GM12865 (cell line): ENCODE data around the gene ASTN2.

ENCODE experiments used
- DNase-seq: peaks from one replicate; pipeline ENCODE4 v3.0.0; 2010; ENCODE audit warnings: low read depth
- H3K4me3 ChIP-seq: 2 replicates; pipeline ENCODE4 v1.5.1; 2011; ENCODE audit warnings: mild to moderate bottlenecking, low read depth, low read length, control low read depth
- CTCF ChIP-seq: IDR thresholded peaks from 2 replicates; pipeline ENCODE4 v1.5.1; 2011; ENCODE audit warnings: low read length, control low read depth, low read depth, inconsistent platforms; ENCODE audit not compliant: insufficient read depth; ENCODE audit errors: missing control alignments

The ASTN2 gene

GRCh38 chr9:116987721-116988485 is 427.0 kb downstream of the ASTN2 start:
- H3K4me3 ChIP-seq: no peak overlapping the region
- no peak for DNase-seq
- no peak for TF ChIP-seq CTCF

DNA sequence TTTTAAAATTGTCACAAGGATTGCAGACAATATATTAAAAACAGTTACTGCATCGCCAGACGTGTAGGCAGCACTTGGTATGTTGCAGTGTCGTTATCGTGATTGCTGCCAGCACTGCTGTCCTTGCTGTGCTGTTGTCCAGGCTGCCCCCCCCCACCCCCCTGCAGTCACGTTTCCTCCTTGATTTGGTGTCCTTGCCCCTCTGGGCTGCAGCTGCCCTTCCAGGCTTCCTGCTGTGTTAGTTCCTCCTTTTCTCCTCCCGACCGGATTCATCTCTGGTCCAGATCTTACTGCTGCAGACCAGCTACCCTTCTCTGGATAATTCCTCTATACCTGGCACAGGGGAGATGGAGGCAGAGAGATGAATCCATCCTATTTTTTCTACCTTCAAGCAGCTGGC is 428.8 kb downstream of the ASTN2 start:
- no peak for DNase-seq
- H3K4me3 ChIP-seq: no peak overlapping the region
- TF ChIP-seq CTCF: no peak

DNA sequence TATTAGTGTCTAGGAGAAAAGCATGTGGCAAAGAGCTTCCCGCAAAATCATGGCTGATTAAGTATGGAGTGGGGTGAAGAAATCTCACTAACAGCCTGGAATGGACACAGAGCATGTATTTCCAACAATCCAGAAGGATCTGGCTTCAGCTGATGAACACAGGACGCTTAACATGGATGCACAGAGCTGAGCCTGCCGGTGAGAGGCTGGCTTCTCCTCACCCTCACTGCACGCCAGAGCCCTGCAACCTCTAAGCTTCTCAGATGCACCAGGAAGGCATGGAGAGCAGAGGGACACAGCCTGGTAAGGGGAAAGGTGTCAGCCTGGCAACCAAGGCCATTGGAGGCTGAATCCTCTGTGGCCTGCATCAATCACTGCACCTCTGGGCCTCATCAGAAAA is 429.3 kb downstream of the ASTN2 start:
- no peak for DNase-seq
- H3K4me3 ChIP-seq: no peak overlapping the region
- TF ChIP-seq CTCF: no peak

DNA sequence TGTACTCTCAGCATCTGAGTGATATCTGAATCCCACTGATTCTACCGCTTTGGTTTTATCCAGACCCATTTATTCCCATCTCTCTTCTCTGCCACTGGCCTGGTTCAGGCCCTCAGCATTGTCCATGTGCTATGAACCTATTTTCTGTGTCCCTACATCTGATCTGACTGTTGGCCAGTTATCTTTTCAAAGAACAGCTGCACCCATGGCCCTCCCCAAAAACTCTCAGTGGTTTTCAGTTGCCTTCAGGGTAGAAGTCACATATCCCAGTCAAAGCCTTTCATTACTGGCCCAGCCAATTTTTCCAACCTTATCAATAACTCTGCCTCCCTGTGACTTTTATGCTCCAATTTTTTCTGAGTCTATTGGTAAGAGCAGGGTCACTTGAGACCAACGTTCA is 430.7 kb downstream of the ASTN2 start:
- no peak overlapping the region for H3K4me3 ChIP-seq
- DNase-seq: no peak
- TF ChIP-seq CTCF: no peak

- DNase-seq: no peak
- TF ChIP-seq CTCF: no peak
Observed at GRCh38 chr9:116980582-116981120, 434.2 kb downstream of the ASTN2 start.

GRCh38 chr9:116979456-116979855 is 435.4 kb downstream of the ASTN2 start:
- H3K4me3 ChIP-seq: no peak overlapping the region
- DNase-seq: no peak
- no peak for TF ChIP-seq CTCF

More at GRCh38 chr9:116980582-116981120, 434.2 kb downstream of the ASTN2 start:
- no peak overlapping the region for H3K4me3 ChIP-seq

DNA sequence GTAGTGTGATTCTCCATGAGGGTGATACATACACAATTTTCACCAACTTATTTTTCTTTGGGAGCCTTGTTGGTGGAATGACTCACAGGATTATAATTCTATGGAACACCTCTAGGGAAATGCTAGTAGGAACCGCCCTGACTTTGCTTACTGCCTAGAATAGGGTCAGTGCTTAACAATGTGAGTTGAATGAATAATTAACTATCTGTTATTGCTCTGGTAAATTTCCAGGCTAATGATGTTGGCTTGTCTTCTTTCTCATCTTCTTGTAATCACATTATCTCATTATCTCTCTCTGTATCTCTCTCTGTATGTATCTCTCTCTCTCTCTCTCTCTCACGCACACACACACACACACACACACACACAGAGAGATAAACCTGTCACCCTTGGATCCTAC is 436.7 kb downstream of the ASTN2 start:
- TF ChIP-seq CTCF: no peak
- no peak overlapping the region for H3K4me3 ChIP-seq
- no peak for DNase-seq
